Measurements from ENCODE around the gene ZNF195.
"Not testable (repeated sequence)": the region's sequence is repeated elsewhere in the genome, so short reads cannot be mapped to it uniquely, and the experiment has no call there.

DNA sequence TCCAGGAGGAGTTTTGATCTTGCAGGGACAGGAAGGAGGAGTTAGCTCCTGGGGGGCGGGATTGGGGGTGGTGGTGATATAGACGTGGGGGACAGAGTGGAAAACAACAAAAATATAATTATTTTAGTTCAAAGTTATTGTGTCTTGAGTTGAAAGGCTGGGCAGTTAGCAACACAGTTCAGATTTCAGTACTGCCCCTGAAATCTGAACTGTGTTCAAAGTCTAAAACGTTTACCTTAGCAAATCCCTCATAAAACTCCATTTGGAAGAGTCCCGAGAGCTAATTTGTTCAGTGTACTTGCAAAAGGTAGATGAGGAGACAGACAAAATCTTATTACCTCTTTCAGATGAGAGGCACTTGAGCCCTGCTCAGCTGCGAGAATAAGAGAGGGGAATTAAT lies 45.0 kb upstream of the ZNF195 start:
- not testable (repeated sequence) for TF ChIP-seq CTCF, POLR2A, POLR2AphosphoS5, EP300 (IDR thresholded peaks at IDR 0.05)
